ENCODE results near the gene SAMD8.

GRCh38 chr10:75117995-75118394 is 6.5 kb downstream of the SAMD8 start:
- TF ChIP-seq YY1 (IDR thresholded peaks at IDR 0.05; ENCODE audit: low read depth, low read length) (no peak), POLR2A (IDR thresholded peaks at IDR 0.05; ENCODE audit: low read depth, low read length) (no peak), CTCF (IDR thresholded peaks at IDR 0.05 in 2 of 3, conservative IDR thresholded peaks at IDR 0.05 in 1 of 3; ENCODE audit: control insufficient read depth in 2 of 3, extremely low read depth in 1 of 3, insufficient read depth in 1 of 3, low read depth in 3 of 3, low read length in 3 of 3) (no peak), SKIL (IDR thresholded peaks at IDR 0.05; ENCODE audit: low read depth, poor library complexity, severe bottlenecking) (no peak), NR2C2 (IDR thresholded peaks at IDR 0.05; ENCODE audit: borderline replicate concordance, control insufficient read depth, insufficient read length, low read depth) (no peak), USF1 (IDR thresholded peaks at IDR 0.05; ENCODE audit: borderline replicate concordance, extremely low read length, insufficient read depth, low read depth, low read length) (no peak), JUNB (IDR thresholded peaks at IDR 0.05) (no peak), PML (IDR thresholded peaks at IDR 0.05; ENCODE audit: low read length) (no peak), SMC3 (IDR thresholded peaks at IDR 0.05; ENCODE audit: borderline replicate concordance, low read length) (no peak)

Measured in GM12878 (cell line).